GM19397 (cell line): Measurements from ENCODE around the gene SLX4IP.
A peak's percentile ranks its signal among the peaks of the same experiment; 100 is the strongest.

Experiments
- ATAC-seq: cut with Tn5 transposase; IDR thresholded peaks from one replicate; pipeline ENCODE4 v1.9.1; 2021; ENCODE audit warnings: mild to moderate bottlenecking, moderate library complexity; ENCODE audit not compliant: unreplicated experiment

The SLX4IP gene

GRCh38 chr20:10428008-10428407 is 7.1 kb upstream of the SLX4IP start:
- ATAC-seq: no peak

DNA sequence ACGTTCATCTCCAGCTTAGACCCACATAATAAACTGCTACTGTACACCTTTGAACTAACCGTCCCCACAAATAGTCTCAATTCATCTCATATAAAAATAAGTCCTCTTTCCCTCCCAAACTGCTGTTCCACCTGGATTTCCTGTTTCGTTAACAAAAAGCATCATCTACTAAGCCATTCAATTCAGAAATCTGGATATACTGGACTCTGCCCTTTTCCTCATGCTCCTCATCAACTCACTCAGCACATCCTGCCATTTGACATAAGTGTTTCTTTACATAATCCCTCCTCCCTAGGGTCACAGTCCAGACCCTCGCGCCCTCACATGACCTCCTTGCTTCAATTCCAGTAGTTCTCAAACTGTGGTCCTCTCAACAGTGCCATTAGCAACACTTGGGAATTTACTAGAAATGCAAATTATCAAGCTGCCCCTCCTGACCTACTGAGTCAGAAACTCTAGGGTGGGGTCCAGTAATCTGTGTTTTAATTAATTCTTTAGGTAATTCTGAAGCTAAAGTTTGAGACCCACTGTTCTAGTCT is 5.6 kb upstream of the SLX4IP start:
- no peak for ATAC-seq

- ATAC-seq: no peak
Observed at GRCh38 chr20:10430000-10430466, 5.1 kb upstream of the SLX4IP start.

DNA sequence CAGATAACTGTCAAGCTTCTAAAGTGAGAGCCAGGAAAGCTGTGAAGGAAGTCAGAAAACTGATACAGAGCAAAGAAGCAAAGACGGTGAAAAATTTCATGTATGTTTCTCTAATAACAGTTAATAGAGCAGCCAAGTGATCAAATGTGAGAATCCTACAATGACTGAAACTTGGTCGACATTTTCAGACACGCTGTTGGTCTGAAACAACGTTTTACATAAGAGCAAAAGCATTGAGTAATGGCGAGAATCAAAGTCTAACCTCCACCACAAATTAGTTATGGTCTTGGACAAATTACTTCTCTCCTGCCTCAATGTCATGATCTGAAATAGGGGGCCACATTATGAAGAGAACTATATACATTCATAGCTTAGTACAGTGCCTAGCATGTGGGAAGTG is 4.4 kb upstream of the SLX4IP start:
- no peak for ATAC-seq

DNA sequence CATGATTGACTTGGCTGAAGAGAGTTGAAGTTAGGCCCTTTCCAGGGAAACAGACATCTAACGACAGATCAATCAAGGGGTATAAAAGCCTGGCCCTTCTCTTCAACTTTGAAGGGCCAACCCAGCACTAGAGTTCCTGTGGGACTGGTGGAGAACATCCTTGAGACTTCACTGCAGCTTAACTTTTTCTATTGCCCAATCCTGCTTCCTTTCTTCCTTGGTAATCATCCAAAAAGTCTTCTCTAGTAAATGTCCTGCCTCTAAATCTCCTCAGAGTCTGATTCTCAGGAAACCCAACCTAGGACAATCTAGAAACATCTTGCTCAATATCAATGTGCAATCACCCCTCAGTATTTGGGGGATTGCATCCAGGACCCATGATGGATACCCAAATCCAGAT is 3.0 kb upstream of the SLX4IP start:
- no peak for ATAC-seq

GRCh38 chr20:10433014-10433622 is 2.0 kb upstream of the SLX4IP start:
- no peak for ATAC-seq

DNA sequence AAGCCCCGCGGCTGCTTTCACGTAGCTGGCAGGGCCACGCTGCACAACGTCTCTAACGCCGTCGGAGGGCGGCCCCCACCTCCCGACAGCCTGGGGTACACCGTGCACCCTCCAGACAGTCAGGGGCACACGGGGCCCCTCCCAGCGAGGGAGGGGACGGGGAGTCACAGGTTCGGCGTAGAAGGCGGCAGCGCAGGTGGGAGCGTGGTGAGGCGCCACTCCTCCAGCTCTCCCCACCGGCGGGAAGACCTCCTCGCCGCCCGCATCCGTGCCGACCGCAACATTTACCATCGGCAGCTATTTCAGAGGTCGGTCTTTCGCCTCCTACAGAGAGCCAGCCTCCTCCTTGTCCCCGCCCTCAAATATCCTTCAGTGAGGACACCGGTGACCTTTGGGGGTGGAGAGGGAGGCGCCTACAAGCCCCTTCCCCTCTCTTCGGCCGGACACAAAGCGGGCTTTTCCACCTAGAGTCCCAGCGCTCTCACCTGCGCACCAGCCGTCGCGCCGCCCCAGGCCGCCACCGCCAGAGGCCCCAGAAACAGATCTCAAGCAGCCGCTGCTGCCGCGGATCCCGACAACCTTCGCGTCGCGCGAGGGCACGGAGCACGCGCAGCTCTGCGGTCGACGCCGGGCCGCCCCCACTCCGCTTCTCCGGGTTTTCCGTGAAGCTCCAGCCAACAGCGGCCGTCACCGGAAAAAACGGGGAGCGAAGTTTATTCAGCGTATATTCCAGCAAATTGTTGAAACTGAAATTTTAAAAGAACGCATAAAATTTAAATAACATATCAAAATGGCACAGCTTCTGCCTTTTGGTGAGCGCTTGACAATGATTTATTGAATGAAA is 1.3 kb upstream of the SLX4IP start, which contains the start of gene MKKS:
MKKS (minus strand) TSS at position 600 of the 844 bp plus-strand sequence. CDS start 20,708 bp downstream, outside the sequence.
- peak; percentile 69 for ATAC-seq

- peak; percentile 40 for ATAC-seq
Observed at GRCh38 chr20:10434467-10434831, 656 bp upstream of the SLX4IP start.

DNA sequence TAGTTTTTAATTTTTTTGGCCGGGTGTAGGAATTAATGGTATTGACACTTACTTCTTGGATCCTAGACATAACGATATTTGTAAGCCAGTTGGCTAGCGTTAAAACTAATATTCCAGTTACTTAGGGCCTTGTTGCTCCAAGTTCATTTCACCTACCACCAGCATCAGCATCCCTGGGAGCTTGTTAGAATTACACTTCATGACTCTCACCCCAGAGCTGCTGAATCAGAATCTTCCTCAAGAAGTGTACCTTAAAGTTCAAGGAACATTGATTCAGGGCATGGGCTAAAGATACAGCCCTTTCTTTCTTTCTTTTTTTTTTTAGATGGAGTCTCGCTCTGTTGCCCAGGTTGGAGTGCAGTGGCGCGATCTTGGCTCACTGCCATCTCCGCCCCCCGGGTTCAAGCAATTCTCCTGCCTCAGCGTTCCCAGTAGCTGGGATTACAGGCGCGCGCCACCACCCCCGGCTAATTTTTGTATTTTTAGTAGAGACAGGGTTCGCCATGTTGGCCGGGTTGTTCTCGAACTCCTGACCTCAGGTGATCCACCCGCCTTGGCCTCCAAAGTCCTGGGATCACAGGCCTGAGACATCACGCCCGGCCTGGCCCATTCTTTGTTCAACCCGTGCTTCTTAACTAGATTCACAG is 1.1 kb downstream of the SLX4IP start:
- no peak for ATAC-seq

DNA sequence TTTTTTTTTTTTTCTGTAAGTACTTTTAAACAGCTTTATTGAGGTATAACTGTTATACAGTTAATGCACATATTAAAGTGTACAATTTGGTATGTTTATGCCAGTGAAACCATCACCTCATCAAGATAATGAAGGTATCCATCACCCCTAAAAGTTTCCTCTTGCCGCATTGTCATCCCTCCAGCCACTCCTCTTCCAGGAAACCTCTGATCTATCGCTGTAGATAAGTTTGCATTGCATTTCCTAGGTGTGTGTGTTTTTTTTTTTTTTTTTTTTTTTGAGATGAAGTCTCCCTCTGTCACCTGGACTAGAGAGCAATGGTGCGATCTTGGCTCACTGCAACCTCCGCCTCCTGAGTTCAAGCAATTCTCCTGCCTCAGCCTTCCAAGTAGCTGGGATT is 3.1 kb downstream of the SLX4IP start:
- ATAC-seq: no peak

GRCh38 chr20:10443936-10444335 is 8.8 kb downstream of the SLX4IP start:
- ATAC-seq: no peak

DNA sequence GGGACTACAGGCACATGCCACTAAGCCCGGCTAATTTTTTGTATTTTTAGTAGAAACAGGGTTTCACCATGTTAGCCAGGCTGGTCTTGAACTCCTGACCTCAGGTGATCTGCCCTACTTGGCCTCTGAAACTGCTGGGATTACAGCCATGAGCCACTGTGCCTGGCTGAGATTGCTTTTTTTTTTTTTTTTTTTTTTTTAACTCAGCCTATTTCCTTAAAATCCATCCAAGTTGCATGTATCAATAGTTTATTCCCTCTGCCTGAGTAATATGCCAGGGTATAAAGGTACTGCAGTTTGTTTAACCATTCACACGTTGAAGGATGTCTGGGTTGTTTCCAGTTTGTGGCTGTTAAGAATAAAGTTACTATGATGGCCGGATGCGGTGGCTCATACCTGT is 10.7 kb downstream of the SLX4IP start:
- ATAC-seq: no peak

- ATAC-seq: peak; percentile 92
Observed at GRCh38 chr20:10447028-10447427, 11.9 kb downstream of the SLX4IP start.

GRCh38 chr20:10448270-10449156 is 13.4 kb downstream of the SLX4IP start:
- ATAC-seq: no peak

- no peak for ATAC-seq
Observed at GRCh38 chr20:10449270-10449669, 14.2 kb downstream of the SLX4IP start.

- peak; percentile 94 for ATAC-seq
Observed at GRCh38 chr20:10453241-10453640, 18.1 kb downstream of the SLX4IP start.

- no peak for ATAC-seq
Observed at GRCh38 chr20:10454151-10454750, 19.1 kb downstream of the SLX4IP start.

- no peak for ATAC-seq
Observed at GRCh38 chr20:10461495-10461894, 26.4 kb downstream of the SLX4IP start.

DNA sequence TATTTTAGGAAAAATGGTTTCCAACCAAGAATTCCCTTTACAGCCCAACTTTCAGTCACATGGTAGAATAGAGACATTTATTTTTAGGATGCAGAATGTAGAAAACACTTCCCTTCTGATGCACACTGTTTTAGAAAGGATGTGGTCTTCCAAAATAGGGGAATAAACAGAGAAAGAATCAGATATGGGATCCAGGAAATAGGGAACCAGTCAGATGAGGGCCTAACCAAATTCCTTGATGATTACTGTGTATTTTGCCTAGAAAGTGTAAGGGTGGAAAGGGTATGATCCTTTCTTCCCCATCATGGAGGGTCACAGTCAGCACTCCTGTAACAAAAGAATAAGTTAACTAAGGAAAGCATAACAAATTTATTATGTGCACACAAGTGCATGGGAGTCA is 27.4 kb downstream of the SLX4IP start:
- no peak for ATAC-seq

- no peak for ATAC-seq
Observed at GRCh38 chr20:10463622-10464021, 28.5 kb downstream of the SLX4IP start.
